ENCODE measurements around the gene DTYMK.
A peak's percentile ranks its signal among the peaks of the same experiment; 100 is the strongest.
"Not testable (repeated sequence)": the region's sequence is repeated elsewhere in the genome, so short reads cannot be mapped to it uniquely, and the experiment has no call there.

Gene DTYMK, protein sequence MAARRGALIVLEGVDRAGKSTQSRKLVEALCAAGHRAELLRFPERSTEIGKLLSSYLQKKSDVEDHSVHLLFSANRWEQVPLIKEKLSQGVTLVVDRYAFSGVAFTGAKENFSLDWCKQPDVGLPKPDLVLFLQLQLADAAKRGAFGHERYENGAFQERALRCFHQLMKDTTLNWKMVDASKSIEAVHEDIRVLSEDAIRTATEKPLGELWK

GRCh38 chr2:241686650-241687425, at the start of gene DTYMK:
DTYMK (minus strand) TSS chr2:241686815; CDS start chr2:241686783, 32 bp downstream.
- peak; percentile 90 to 97 for DNase-seq

DNA sequence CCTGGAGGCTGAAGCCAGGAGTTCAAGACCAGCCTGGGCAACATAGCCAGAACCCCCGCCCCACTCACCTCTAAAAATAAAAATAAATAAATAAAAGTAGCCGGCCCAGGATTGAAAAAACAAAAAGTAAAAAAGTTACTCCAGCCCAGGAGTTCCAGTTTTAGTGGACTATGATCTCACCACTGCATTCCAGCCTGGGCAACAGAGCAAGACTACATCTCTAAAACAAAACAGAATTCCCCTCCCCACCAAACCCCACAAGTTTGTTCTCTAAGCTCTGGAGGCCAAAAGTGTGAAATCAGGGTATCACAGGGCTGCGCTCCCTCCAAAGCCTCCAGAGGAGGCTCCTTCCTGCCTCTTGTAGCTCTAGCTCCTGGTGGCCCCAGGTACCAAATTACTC, 49.5 kb upstream of the DTYMK start:
- no peak for DNase-seq

- DNase-seq = peak; percentile 73 to 81
Measured at GRCh38 chr2:241734467-241735208, 48.0 kb upstream of the DTYMK start, which contains the start of gene D2HGDH. D2HGDH (plus strand) TSS chr2:241734630; CDS start chr2:241735225, 595 bp downstream.

DNA sequence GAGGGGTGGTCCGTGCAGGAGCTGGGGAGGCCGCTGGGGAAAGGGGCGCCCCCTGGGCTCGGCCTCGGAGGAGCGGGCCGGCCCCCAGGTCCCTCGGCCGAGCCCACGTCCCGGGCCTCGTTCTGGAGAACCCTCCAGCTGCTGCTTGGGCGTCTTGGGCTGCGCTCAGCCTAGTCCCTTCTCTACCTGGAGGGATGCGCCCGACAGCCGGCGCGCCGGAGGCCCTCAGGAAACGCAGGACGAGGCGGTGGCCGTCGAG, 47.5 kb upstream of the DTYMK start:
- no peak for DNase-seq

- no peak for DNase-seq
Measured at GRCh38 chr2:241733391-241734207, 47.0 kb upstream of the DTYMK start.

- not testable (repeated sequence) for DNase-seq
Measured at GRCh38 chr2:241732513-241733186, 46.0 kb upstream of the DTYMK start.

- no peak for DNase-seq
Measured at GRCh38 chr2:241730671-241731293, 44.2 kb upstream of the DTYMK start.

- DNase-seq = no peak
Measured at GRCh38 chr2:241729868-241730267, 43.3 kb upstream of the DTYMK start.

DNA sequence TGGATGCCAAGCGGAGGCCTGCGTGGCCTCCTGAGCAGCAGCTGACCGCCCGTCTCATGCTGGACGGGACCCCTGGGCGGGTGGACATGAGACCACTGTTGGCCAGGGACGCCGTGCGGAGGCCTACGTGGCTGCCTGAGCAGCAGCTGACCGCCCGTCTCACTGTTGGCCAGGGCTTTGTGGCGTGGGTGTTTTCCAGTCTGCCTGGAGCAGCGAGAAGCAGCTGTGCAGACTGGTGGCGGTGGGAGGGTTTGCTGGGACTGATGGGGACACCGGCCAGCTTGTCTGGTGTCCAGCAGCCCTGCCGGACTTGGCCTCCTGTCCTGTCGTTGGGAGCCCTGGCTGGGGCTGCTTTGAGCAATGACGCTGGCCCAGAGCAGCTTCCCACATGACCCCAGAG, 42.0 kb upstream of the DTYMK start:
- DNase-seq = no peak

GRCh38 chr2:241728000-241728399, 41.4 kb upstream of the DTYMK start:
- DNase-seq = no peak

DNA sequence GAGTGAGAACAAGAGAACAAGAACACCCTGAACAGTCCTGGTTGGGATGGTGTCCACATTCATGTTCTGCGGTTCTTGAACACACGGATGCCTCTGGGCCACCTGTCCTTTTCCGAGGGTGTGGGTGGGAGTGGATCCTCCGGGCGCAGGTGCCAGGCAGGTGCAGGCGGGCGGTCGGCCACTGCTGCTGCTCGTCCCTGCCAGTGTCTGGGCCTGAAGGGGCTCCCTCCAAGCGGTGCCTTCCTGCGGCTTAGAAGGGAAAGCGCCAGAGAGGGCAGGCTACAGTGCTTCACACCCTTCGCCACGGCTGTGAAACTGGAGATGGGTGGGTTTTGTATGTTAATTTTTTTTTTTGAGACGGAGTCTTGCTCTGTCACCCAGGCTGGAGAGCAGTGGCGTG, 39.8 kb upstream of the DTYMK start:
- no peak for DNase-seq

GRCh38 chr2:241724975-241725870, 38.6 kb upstream of the DTYMK start:
- no peak for DNase-seq

GRCh38 chr2:241724259-241724974, 37.8 kb upstream of the DTYMK start:
- no peak for DNase-seq

GRCh38 chr2:241722896-241723454, 36.4 kb upstream of the DTYMK start:
- no peak for DNase-seq

GRCh38 chr2:241721852-241722251, 35.2 kb upstream of the DTYMK start:
- no peak for DNase-seq

DNA sequence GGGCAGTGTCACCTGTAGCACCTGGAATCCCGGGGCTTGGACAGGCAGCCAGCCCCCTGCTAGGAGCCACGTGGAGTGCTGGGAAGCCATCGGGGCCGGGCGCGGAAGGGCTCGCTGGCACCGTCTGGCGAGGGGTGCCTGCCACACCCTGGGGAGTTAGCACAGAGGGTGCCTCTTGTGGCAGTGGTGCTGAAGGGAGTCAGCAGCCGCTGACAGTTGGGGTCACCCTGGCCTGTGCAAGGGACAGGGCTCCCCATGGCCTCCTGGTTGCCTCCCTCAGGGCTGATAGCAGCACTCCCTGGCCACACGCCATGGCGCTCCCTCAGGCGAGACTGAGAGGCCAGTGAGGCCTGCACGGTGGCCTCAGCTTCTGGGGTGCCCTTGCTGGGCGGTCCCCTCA, 33.9 kb upstream of the DTYMK start:
- no peak for DNase-seq

GRCh38 chr2:241720099-241720498, 33.5 kb upstream of the DTYMK start:
- DNase-seq = no peak

GRCh38 chr2:241719093-241719492, 32.5 kb upstream of the DTYMK start:
- DNase-seq = no peak

DNA sequence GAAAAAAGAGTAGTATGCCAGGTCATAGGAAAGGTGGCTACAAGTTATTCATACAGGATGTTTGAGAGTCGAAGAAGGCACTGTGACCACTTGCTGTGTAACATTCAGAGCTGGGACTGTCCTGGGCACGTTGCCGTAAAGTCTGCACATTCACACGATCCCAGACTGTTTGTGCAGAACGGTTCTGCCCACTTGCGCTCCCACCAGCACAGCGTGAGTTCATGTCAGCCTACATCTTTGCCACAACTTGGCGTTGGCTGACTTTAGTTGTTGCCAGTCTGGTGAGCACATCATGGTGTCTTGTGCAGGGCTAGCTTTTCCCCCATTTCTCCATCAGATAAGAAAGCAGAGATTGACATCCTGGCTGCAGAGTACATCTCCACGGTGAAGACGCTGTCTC, 22.3 kb upstream of the DTYMK start:
- no peak for DNase-seq

DNA sequence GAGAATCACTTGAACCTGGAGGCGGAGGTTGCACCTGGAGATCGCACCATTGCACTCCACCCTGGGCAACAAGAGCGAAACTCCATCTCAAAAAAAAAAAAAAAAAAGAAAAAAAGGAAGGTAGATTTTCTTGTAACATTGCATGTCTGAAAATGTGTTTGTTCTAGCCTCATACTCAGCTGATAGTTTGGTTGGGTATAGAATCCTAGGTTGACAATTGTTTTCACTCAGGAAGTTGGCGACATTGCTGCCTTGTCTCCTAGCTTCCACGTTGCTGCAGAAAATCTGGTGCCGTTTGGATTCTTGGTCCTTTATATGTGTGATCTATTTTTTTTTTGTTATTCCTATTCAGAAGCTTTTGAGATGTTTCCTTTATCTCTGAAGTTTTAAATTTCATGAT, 19.9 kb upstream of the DTYMK start:
- no peak for DNase-seq

Data from NCI-H1930 (cell line).